ENCODE measurements around the gene ERC1. TPM values are rescaled to one million over a fixed set of nuclear protein-coding genes. Genes with fewer than 3 reads are reported as not detected.

Gene ERC1
- total and polyA plus RNA-seq, 2 of the 4 experiments (the other 2 are of a cell fraction), result 11.6 to 25.6 TPM

DNA sequence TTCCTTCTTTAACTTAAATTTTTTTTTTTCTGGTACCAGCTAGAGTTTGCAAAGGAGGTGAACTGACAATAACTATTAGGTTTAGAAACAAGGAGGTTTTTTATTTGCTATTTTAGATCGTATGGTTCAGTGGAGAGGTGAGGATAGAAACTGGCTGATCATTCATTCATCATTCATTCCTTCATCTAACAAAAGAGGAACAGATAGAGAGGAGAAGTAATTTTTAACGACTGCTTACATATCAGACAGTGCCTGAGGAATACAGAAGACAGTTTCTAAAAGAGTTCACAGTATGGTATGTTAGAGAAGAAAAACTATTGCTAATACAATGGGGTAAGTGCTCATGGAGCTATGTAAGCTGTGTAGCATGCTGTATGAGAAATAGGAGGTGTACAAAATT lies 111.1 kb downstream of the ERC1 start:
- no peak overlapping the region for H2BK20ac ChIP-seq (ENCODE audit: low read depth, low read length)
- H3K9ac ChIP-seq (ENCODE audit: low read depth, low read length), result no peak overlapping the region
- no peak overlapping the region for H2AFZ ChIP-seq (replicated peaks; ENCODE audit: low read length, poor library complexity)
- H3K9me1 ChIP-seq (ENCODE audit: insufficient read depth, low read length), result peaks cover 7% of the 10 kb centered on the region
- H4K5ac ChIP-seq (ENCODE audit: low read depth, low read length), result no peak overlapping the region
- no peak overlapping the region for H3K14ac ChIP-seq (replicated peaks; ENCODE audit: low read depth, low read length)
- H3K27me3 ChIP-seq (ENCODE audit: control insufficient read depth, insufficient read depth, low read length), result no peaks in the 10 kb centered on the region
- H3K4me1 ChIP-seq (ENCODE audit: control insufficient read depth, insufficient read depth, low read length), result peaks cover 4% of the 10 kb centered on the region; the same call in 1 of the 2 replicates
- peaks cover 25% of the 10 kb centered on the region for H4K20me1 ChIP-seq (ENCODE audit: insufficient read depth, low read length)
- TF ChIP-seq RFX5 (IDR thresholded peaks at IDR 0.05; ENCODE audit: low read depth, low read length), result no peak
- H3K56ac ChIP-seq (ENCODE audit: extremely low read depth, insufficient read depth, low read length), result no peak overlapping the region
- H3K36me3 ChIP-seq (ENCODE audit: control insufficient read depth, insufficient read depth, low read length), result peaks cover 2% of the 10 kb centered on the region
- H4K8ac ChIP-seq (ENCODE audit: low read depth in 2 of 2, low read length in 2 of 2), result no peak overlapping the region
- intact Hi-C loops (cut with micrococcal nuclease) (no loop called here), dilution Hi-C loops (cut with HindIII; ENCODE audit: low sequenced_read_pairs, unreplicated experiment) (loop anchor here (25.0 kb wide), 1 partner anchor 460 kb away; no protein-coding TSS in a partner anchor), in situ Hi-C loops (cut with MboI; ENCODE audit: low sequenced_read_pairs) (no loop called here)
- no peak overlapping the region for H3K4me2 ChIP-seq (ENCODE audit: low read depth, low read length)
- H3K4ac ChIP-seq (ENCODE audit: low read depth, low read length), result no peak overlapping the region
- peaks cover 54 to 67% of the 10 kb centered on the region in 2 experiments for H3K79me1 ChIP-seq (ENCODE audit: low read depth in 1 of 2, low read length in 2 of 2)
- CTCF ChIA-PET, result interaction anchor here (0.5 to 1.9 kb wide), 2 partner anchors 8 to 9 kb away, joined by 3 to 10 read pairs; no protein-coding TSS in a partner anchor
- H3K18ac ChIP-seq (ENCODE audit: low read depth, low read length), result no peak overlapping the region
- H2BK120ac ChIP-seq (ENCODE audit: low read depth, low read length), result no peak overlapping the region
- H2BK5ac ChIP-seq (ENCODE audit: low read depth, low read length, poor library complexity, severe bottlenecking), result no peak overlapping the region
- H3K4me3 ChIP-seq (ENCODE audit: insufficient read depth, low read depth, low read length), result no peak overlapping the region
- no peak for DNase-seq
- no peak overlapping the region for H3K23ac ChIP-seq (ENCODE audit: low read depth, low read length)
- H2AK5ac ChIP-seq (ENCODE audit: low read depth, low read length), result no peak overlapping the region
- no CpG with 5 or more reads among the region's 2 CpGs for WGBS, 2 experiments (ENCODE audit: extremely low coverage in 2 of 2, insufficient read length in 1 of 2)
- H4K91ac ChIP-seq (ENCODE audit: insufficient read depth, low read depth, low read length), result no peak overlapping the region
- H3K9me3 ChIP-seq (ENCODE audit: control insufficient read depth, insufficient read depth, low read length), result no peaks in the 10 kb centered on the region
- POLR2A ChIA-PET (ENCODE audit: unreplicated experiment), result no interaction called here
- no peak overlapping the region for H3K27ac ChIP-seq (ENCODE audit: insufficient read depth, low read length)
- no peak overlapping the region for H2BK15ac ChIP-seq (ENCODE audit: low read depth, low read length)
- no peak overlapping the region for H2AK9ac ChIP-seq (replicated peaks; ENCODE audit: low read depth, low read length, poor library complexity)
- BruUV-seq (replicated peaks), result no TSS peak
- ATAC-seq (ENCODE audit: low read depth), result no peak
